NCI-H2196 treated with DMSO at 0.1 percent for 48 hours (cell line): ENCODE results near the gene KIF5A.

Source experiments
- DNase-seq: peaks from one replicate; lab custom pipeline; 2025; ENCODE audit not compliant: unreplicated experiment; lab: John Stamatoyannopoulos, UW

The KIF5A gene

DNA sequence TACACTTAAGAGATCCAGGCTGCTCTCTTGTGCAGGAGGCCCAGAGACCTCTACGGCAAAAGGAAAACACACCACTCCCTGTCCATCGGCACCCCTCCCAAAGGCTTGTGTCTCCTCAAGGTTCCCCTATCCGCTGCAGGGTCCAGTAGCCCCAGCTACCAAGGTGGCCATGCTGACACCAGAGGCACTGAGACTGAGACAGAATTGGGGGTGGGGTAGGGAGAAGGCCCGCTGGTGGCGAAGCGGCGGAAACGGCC, 30.1 kb upstream of the KIF5A start:
- DNase-seq, result no peak

DNA sequence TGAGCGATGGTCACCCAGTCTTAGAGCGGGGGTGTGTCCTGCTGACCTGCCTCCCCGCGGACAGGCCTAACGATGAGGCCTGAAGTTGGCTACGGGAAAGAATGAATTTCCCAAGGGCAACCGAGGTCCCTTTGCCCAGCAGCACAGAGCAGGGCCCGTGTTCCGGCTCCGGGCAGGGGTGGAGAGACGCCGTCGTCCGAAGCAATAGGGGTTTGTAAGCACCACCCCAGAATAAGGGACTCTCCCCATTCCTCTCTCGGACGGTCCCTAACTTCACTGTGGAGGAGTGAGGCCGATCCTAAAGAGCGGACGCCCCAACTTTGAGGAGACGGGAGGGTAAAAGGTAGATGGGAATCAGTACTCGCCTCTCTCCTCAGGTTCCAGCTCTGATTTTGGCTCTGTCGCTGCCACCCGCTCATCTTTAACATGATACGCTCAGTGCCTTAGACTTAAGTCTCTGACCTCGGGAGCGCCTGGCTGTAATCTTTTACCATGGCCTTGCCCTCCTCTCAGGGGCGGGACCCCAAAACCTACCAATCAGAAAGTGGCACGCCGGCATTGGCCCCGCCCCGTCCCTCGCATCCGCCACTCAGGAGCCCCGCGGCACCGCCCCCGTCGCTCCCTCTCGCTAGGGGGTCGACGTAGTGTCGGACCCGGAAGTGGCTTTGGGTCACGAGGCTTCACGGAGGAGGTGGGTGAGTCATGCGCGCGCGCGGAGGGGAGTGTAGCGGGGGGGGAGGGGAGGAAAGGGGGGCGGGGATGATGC, 29.6 kb upstream of the KIF5A start, which contains the start of gene DDIT3:
DDIT3 (minus strand) TSS at position 462 of the 766 bp plus-strand sequence. CDS start 3,108 bp downstream, outside the sequence.
- DNase-seq, result peak; percentile 97

DNA sequence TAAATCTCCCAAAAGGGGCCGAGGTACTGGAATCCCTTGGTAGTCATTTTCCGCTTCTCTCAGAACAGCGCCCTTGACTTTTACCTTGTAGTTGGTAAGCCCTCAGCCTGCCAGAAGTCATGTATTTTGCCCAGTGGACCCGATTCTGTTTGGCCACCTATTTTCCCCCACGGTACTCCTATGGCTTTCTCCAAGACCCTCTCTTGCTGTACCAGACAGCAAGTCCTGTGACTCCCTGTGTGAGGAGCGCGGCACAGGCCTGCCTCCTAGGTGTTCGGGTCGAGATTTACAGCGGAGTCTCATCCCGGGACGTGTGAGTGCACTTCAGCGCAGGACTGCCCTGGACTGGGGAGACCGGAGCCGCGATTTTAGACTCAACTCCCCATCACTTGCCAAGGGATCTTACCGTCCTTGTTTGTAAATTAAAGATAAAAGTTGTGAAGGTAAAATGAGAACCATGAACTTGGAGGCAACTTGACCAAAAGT, 28.3 kb upstream of the KIF5A start:
- no peak for DNase-seq

DNA sequence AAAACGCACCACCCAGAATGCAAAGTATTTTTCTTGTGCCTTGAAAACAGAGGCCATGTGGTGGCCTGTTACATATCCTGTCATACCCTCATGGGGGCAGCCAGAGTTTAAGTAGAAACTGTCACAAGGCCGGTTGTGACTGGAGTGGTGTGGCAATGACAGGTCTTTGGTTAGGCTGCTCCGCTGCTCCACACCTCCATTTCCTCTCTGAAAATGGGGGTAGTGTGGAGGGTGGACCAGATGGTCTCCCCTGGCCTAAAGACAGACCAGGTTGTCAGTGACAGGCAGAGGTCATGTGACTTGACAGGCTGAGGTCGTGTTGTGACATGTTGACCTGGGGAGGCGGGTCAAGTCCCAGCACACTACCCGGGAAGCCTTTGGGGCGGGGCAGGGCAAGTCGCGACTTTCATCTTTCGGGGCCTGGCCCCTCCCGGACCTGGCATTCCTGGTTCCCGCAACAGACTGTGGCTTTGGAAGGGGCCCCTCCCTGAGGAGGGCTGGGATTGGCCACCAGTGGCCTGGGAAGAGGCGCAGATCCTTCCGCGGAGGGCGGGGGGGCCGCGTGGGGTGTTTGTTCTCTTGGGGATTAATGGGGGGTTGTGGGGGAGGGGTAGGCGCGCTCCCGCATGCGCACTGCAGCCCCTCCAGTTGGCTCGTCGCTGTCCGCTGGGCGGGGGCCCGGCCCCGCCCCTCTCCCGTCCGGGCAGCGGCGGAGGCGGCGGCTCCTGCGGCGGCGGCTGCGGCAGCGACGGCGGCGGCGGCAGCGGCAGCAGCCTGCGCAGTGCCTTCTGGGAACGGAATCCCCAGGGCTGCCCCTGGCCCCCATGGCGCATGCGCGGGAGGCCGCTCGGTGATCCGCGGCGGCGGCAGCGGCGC, 27.6 kb upstream of the KIF5A start, which contains the start of gene MBD6:
MBD6 (plus strand) TSS at position 814 of the 876 bp plus-strand sequence. CDS start 1,480 bp downstream, outside the sequence.
- DNase-seq, result peak; percentile 81

DNA sequence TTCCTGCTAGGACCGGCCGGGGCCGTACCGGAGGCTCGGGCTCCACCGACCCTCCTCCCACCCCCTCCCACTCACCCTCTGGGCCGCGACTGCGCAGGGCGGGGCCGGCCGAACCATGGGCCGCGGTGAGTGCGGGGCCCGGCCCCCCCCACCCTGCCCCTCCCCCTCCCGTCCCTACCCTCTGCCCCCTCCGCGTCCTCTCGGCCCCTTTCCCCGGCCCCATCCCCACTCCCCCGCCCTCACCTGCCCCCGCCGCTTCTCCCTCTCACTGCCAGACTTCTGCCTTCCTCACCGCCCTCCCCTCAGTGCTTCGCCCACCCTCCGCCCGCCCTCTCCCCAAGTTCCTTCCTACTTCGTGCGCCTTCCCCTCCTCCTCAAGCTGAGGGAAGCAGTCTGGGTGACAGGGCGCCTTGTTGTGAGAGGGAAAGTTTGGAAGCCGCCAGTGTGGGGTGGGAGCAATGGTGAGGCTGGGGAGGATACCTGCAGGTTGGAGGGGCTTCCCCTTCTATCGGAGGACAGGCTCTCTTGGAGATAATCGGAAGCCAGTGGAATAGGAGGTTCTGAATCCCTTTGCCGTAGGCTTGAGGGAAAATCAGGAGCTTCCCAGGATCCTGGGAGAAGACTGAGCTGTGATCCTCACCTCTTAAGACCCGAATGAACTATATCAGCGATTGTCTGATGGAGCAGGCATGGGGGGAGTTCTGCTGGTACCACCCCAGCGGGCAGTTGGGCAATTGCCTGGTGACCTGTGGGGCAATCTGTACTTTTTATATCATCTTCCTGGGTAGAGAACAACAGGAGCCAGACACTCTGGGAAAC, 26.7 kb upstream of the KIF5A start:
- DNase-seq, result no peak

DNA sequence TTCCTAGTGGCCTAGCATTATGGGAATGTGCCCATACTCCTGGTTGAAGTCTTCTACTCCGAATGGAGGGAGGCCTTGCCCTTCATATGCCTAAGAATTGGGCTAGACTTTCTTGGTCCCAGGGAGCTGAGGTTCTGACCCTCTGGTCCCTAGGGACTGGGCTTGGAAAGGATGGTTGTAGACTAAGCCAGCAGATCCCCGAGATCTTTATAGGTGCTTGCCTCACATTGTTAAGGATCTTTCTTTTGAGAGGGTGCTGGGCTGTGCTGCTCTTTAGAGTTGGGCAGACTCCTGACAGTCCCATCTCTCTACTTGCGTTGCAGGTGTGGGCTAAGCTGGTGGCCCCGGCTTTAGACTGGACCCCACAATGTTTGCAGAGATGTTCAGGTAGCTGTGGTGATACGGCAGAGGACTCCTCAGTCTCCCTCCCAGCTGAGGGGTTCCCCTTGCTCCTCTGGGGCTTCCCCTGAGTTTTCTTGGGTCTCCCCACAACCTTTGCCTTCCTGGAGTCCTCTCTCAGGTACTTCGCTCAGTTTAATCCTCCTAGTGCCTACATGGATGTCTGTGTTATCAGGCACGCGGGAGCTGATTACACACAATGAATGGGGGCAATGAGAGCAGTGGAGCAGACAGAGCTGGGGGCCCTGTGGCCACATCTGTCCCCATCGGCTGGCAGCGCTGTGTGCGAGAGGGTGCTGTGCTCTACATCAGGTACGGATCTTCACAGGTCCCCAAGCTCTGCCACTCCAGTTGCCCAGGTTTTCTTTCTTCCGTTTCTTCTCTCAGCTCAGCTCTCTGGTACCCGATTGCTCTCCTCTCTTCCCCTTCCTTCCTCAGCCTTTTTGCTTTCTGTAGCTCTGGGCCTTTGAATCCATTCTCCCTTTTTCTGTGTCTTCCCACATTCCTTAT, 25.9 kb upstream of the KIF5A start:
- DNase-seq, result no peak

DNA sequence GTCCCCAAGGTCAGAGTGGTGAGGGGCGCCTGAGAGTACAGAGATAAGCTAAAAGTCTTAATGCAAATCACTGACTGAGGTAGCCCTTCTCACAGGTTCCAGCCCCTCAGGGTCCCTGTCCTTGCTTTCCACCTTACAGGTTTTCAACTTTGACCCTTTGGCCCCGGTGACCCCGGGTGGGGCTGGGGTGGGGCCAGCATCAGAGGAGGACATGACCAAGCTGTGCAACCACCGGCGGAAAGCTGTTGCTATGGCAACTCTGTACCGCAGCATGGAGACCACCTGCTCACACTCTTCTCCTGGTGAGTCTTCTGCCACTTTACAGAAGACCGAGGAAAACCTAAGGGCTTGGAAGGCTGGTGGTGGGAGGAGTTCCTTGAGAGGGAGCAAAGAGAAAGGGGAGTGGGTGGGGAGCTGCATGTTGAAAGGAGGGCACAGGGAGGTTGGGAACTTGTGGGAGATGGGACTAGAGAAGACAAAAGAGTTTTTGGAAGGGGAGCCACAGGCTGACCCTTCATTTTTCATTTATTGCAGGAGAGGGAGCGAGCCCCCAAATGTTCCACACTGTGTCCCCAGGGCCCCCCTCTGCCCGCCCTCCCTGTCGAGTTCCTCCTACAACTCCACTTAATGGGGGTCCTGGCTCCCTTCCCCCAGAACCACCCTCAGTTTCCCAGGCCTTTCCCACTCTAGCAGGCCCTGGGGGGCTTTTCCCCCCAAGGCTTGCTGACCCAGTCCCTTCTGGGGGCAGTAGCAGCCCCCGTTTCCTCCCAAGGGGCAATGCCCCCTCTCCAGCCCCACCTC, 24.8 kb upstream of the KIF5A start:
- DNase-seq, result no peak

DNA sequence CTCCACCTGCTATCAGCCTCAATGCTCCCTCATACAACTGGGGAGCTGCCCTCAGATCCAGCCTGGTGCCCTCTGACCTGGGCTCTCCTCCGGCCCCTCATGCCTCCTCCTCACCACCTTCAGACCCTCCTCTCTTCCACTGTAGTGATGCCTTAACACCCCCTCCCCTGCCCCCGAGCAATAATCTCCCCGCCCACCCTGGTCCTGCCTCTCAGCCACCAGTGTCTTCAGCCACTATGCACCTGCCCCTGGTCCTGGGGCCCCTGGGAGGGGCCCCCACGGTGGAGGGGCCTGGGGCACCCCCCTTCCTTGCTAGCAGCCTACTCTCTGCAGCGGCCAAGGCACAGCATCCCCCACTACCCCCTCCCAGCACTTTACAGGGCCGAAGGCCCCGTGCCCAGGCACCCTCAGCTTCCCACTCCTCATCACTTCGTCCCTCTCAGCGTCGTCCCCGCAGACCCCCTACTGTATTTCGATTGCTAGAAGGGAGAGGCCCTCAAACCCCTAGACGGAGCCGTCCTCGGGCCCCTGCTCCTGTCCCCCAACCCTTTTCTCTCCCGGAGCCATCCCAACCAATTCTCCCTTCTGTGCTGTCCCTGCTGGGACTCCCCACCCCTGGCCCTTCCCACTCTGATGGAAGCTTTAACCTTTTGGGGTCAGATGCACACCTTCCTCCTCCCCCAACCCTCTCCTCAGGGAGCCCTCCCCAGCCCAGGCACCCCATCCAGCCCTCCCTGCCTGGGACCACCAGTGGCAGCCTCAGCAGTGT, 24.0 kb upstream of the KIF5A start:
- no peak for DNase-seq

DNA sequence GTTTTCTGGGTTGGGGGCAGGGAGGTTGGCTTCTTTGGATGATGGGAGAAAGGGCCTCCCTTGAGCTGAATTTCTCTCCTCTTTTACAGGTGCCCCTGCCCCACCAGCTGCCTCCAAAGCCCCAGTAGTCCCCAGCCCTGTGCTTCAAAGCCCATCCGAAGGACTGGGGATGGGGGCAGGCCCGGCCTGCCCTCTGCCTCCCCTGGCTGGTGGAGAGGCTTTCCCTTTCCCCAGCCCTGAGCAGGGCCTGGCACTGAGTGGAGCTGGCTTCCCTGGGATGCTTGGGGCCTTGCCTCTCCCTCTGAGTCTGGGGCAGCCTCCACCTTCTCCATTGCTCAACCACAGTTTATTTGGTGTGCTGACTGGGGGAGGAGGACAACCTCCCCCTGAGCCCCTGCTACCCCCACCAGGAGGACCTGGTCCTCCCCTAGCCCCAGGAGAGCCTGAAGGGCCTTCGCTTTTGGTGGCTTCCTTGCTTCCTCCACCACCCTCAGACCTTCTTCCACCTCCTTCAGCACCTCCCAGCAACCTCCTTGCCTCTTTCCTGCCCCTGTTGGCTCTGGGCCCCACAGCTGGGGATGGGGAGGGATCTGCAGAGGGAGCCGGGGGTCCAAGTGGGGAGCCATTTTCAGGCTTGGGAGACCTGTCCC, 23.2 kb upstream of the KIF5A start:
- no peak for DNase-seq

DNA sequence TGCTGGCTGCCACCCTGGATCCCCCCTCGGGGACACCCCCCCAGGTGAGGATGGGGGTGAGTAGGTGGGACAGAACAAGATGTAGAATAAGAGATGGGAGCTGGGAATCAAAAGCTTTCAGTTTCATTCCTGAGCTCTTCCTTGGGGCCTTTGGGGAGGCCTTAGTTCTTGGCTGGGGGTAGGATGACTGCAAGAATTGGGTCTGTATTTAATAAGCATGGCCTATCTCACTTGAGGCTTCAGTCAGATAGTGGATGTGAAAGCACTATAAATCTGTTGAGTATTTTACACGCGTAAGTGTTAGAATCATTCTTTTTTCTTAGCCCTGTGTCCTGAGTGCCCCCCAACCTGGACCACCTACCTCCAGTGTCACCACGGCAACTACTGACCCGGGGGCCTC, 22.7 kb upstream of the KIF5A start:
- no peak for DNase-seq

DNA sequence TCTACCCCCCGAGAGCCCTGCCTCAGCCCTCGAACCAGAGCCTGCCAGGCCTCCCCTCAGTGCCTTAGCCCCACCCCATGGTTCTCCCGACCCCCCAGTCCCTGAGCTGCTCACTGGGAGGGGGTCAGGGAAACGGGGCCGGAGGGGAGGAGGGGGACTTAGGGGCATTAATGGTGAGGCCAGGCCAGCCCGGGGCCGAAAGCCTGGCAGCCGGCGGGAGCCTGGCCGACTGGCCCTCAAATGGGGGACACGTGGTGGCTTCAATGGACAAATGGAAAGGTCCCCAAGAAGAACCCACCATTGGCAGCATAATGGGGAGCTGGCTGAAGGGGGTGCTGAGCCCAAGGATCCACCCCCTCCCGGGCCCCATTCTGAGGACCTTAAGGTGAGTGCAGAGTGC, 21.7 kb upstream of the KIF5A start:
- no peak for DNase-seq

DNA sequence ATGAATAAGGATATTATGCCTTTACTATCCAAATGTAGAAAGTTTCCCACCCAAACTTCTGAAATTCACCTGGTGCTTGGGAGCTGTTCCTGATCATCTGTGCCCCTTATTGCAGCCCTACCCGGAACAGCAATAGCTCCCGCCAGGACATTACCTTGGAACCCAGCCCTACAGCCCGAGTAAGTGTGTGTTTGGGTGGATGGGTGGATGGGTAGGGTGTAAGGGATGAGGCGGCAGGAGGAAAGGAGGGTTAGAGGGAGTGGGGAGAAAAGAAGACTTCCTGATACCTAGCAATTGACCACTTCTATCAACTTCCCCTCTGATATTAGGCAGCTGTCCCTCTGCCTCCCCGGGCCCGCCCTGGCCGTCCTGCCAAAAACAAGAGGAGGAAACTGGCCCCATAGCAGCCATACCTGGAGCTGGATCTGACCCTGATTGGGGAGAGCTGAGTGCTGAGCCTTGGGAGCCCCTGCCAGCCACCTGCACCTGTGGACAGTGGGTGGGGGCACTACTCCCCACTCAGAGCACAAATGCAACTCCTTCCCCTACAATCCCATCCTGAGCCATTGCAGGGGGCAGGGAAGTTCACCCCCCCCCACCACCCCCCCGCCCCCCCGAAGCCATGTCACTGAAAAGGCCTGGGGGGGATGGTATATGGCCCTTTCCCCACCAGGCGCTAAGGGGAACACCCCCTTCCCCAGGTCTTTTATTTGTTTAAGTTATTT, 20.9 kb upstream of the KIF5A start:
- no peak for DNase-seq

DNA sequence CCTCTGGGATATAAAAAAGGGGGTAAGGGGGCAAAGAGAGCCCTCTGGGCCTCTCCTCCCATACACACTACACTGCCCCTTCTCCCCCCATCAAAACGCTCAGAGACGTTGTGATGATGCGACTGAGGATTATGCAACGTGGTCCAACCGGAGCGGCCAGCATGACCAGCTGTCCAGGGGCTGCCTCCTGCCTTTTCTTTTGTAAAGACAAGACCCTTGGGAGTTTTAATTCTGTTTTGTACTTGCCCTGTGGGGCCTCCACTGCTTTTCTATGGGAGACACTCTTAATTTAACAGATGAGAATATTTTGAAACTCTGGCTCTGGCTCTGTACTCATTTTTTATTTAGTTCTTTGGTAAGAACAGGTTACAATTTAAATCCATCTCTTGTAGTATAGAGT, 20.0 kb upstream of the KIF5A start:
- no peak for DNase-seq

DNA sequence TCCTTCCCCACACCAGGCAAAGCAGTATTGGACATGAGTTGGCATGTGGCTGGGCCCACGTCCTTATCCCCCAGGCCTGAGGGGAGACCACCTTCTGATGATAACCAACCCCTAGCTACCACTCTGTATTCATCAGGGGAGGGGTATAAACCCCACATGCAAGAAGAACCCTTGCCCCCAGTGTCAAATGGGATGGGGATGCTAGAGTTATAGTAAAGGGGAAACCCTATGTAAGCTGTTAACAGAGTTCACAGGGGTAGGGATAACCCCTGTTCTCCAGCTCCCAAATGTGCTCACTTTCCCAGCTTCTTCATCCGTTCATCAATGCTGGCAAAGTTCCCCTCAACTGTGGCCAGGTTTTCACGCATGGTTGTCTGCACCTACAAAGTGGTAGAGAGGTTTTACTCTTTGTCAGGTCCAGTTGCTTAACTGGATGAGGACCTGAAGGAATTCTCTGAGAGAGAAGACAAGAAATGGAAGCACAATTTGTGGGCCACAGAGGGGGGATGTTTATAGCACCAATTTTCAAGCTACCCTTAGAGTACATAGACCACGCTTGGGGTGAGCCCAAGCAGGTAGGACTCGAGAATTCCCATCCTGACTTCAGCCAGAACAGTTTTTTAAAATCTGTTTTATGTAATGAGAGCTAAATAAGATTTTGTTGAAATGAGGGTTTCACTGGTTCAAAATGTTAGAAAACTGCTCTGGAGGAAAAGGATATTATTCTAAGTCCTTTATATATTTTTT, 19.3 kb upstream of the KIF5A start:
- DNase-seq, result no peak

DNA sequence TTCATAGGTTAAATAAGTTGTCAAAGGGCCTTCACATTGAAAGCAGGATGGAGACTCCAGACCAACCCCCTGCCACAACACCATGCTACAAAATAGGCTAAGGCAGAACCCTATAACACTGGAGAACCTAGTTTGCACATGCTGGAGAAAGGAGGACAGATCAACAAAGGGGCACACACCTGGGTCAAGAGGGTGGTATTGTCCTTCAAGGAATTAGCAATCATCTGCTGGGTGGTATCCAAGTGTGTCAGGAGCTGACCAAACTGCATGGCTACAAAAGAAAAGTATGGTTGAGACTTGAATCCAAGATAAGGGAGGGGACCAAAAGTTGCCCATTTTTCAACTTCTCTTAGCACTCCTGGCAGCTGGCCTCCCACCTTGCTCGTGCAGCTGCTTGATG, 18.0 kb upstream of the KIF5A start:
- DNase-seq, result no peak

DNA sequence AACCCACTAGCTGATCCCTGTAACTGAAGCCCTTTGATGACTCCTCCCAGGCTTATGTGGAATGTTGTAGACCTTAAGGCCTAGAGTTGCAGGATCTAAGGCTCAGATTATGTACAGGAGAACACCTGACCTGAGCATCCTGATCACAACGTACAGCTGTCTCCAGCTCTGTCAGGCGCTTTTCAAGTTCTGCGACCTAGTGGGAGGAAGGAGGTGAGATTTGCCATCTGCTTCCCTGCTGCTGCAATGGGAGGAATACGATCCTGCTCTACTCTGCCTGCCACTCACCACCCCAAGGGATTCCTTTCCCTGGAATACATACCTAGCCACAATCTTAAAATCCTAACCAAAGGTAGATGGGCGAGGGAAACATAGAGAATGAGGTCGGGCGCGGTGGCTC, 16.7 kb upstream of the KIF5A start:
- no peak for DNase-seq

DNA sequence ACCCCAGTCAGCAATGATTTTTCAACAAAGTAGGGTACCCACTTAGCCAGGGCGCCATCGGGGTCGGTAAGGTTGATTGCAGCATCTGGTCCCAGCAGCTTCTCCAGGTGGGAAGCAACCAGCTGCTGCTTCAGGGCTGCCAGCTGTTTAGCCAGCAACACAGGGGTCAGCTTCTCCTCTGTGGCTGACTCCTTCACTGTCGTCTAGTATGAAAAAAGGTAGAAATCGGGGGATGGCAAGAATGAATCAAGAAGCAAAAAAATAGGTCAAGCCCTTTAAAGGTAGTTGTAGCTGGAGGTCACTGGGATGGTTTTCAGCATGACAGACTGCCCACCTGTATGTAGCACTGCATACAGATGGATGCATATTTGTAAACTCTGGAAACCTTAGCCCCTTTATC, 15.6 kb upstream of the KIF5A start:
- DNase-seq, result no peak
